GM18520 (cell line): ENCODE measurements around the gene EWSR1.
"Not testable (repeated sequence)": the region's sequence is repeated elsewhere in the genome, so short reads cannot be mapped to it uniquely, and the experiment has no call there.

Experiments
- ATAC-seq: cut with Tn5 transposase; IDR thresholded peaks from one replicate; pipeline ENCODE4 v1.9.1; 2021; ENCODE audit not compliant: unreplicated experiment

The EWSR1 gene

DNA sequence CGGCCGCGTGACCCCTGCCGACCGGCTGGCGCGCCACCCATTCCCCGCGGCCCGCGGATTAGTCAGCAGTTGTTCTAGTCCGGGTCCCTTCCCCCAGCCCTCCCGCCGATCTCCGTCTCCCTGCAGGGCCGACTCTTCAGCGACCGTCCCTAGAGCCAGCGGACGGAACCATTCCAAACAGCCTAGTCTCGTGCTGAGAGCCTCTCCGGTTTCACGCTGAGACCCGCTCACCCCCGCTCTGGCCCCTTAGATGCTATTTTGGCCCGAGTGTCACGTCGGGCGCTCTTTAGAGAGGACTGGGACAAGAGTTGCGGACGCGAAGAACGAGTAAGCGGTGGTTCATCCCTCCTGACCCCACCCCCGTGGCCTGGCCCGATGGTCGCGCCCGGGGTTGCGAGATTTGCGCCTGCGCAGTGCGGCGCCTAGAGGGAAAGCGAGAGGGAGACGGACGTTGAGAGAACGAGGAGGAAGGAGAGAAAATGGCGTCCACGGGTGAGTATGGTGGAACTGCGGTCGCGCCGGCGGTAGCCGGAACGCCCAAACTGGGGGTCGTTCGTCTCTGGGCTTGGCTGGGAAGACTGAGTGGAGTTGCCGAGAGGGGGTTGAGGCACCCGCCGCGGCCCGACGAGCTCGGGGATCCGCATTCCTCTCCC is at the start of gene EWSR1, which contains the start of gene RHBDD3:
Gene EWSR1 (plus strand): TSS at position 411 of the 653 bp plus-strand sequence. CDS start 69 bp downstream, at position 480.
Gene RHBDD3 (minus strand): TSS at position 124 of the 653 bp plus-strand sequence. CDS start 2,355 bp downstream, outside the sequence.
- ATAC-seq = peak; percentile 54

- no peak for ATAC-seq
Observed at GRCh38 chr22:29218758-29219408, 49.2 kb upstream of the EWSR1 start.

GRCh38 chr22:29219409-29219782 is 48.7 kb upstream of the EWSR1 start:
- not testable (repeated sequence) for ATAC-seq

DNA sequence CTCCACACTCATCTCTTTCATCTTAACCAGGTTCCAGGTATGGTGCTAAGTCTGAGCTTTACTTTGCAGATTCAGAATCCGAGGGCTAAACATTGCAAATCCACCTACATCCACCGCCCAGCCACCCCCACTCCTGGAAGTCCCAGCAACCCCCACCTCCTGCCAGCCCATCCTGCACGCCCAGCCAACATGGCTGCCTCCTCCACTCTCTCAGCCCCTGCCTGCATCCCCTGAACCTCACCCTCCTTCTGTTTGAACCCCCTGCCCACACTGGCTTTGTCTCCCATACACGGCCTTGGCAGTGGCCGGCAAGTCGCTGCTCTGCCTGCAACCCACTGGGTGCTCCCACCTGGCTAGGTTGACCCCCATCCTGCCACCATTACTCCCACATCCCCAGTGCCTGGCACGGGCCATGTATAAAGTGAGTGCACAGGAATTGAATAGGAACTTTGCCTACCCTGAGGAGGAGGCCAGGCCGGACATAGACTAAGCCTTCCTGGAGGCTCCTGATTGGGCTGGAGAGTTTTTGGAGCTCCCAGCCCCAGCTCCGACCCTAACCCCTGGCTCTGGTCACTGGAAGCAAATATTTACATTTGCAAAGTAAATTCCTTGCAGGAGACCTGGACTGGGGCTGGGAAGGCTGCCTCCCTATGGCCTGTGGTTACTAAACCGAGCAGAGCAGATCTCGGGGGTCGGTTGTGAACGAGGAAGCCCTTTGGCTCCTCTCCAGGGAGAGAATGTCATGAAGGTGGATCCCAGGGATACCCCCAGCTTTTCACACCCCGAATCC is 48.0 kb upstream of the EWSR1 start:
- no peak for ATAC-seq

DNA sequence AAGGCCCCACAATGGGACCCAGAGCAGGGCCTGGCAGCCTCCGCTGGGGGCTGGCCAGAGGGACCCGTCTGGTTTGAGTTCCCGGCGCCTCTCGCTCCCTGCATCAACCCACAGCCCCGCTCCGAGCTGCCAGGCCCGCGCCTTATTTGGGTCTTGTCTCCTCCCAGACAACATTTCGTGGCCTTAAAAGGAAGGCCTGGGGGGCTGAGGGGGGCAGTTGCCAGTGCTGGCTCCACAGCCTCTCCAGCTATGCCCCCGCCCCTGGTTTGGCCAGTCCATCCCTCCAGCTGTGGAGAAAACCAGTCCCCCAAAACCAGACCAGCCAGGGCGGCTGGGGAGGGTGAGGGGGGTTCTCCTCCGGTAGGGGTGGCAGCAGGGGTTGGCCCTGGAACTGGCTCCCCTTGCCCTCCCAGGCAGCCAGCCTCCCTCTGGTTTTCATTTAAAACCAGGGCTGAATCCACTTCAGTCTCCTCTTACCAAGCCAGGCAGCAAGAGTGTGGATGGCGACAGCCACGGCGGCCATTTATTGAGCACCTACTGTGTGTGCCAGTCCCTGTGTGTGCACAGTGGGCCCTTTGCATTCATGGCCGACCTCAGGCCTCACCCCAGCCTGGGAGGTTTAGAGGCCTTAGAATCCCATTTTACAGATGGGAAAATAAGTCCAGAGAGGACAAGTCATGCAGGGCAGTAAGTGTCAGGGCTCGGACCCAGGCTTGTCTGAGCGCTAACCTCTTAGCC is 43.8 kb upstream of the EWSR1 start:
- ATAC-seq = no peak

DNA sequence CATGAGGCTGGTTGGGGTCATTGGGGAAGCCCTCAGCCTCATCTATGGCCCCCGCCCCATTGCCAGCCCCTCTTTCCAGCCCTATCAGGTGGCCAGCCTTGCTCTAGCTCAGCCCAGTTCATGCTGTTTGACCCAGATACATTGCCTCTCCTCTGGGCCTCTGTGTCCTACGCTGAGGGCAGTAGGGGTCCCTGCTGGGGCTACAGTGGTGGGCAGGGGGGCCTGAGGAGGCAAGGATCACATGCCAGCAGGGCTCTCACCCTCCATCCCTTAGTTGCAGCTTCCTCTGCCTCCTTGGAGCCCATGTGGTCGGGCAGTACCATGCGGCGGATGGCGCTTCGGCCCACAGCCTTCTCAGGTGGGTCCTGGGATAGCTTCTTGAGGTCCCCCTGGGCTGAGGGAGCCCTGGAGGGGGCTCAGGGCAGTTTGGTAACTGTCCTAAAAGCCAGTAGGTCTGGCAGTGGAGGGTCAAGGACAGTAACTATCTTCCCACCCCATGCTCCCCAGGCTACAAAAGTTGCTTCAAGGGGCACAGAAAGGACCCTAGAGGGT is 43.1 kb upstream of the EWSR1 start:
- ATAC-seq = no peak

DNA sequence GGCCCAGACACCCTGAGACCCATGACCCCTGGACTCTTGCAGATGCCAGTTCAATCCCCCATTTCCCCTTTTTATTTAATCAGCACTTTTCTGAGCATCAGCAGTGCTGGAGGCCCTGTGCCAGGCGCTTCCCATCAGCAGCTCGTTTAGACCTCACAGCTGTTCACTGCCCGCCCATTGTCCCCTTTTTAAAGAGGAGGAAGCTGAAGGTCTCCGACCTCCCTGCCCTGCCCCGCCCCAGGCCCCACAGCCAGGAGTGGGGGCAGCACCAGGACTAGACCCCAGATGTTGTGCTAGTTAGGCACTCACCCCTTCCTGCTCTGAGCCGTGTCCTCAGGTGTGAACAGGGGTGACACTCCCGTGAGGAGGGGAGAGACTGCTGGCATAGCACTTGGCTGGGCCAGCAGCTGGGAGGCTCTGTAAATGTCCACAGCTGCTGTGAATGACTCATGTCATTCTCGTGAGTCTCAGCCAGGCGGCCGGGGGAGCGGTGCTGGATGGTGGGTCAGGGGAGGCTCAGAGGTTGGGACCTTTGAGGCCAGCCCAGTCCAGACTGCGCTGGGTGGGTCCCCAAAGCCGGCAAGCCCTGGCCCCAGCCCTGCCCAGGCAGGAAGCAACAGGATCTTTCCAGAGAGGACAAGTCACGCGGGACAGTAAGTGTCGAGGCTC is 42.5 kb upstream of the EWSR1 start:
- ATAC-seq = no peak

DNA sequence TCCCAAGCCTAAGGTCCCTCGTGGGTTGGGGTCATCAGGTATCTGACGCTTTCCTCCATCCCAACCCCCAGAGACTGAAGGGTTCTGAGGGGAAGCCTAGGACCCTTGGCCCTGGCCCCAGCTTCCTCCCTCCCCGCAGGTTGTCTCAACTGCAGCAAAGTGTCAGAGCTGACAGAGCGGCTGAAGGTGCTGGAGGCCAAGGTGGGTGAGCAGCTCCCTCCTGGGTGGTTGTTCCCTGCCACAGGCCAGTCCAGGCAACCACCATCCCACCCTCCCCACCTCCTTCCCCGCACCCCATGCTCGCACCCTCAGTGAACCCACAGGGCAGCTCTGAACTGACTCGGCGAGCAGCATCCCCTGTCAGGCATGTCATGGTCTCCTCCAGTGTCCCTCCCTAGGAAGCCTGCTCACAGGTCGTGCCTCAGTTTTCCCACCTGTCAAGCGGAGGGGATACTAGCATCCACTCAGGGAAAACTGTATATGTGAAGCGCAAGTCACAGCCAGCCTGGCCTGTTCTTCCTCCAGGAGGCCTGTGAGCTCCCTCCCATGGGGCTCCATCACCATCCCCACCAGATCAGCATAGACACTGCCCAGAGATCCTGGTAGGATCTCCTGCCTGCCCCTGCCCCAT is 41.6 kb upstream of the EWSR1 start:
- no peak for ATAC-seq

DNA sequence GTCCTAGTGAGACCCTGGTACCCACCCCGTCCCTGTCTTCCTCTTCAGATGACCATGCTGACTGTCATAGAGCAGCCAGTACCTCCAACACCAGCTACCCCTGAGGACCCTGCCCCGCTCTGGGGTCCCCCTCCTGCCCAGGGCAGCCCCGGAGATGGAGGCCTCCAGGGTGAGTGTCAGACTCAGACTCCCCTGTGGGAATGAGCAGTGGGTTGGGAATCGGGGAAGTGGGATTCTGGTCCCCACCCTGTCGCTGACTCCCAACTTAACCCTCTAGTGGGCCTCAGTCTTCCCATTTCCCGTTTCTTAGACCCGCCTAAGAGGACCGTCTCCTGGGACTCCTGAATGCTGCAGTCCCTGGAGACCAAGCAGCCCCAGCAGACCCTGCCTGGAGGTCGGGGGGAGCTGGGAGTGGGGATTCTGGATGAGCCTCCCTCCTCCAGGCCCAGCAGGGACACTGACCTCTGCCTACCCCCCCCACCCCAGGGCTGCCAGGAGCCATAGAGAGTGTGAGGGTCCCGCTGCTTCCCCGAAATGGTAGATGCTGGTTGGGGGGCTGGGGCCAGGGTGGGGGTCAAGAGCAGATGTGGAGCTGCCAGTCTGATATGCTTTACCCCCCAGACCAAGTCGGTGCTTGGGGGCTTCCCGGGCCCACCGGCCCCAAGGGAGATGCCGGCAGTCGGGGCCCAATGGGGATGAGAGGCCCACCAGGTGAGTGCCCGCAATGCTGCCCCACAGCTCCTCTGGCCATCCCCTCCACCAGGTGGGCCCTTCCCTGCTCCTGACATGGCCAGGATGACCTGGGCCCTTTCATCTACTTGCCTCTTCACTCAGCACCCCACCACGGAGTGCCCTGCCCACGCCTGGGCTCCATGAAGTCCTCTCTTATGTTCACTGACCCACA is 36.8 kb upstream of the EWSR1 start:
- no peak for ATAC-seq

DNA sequence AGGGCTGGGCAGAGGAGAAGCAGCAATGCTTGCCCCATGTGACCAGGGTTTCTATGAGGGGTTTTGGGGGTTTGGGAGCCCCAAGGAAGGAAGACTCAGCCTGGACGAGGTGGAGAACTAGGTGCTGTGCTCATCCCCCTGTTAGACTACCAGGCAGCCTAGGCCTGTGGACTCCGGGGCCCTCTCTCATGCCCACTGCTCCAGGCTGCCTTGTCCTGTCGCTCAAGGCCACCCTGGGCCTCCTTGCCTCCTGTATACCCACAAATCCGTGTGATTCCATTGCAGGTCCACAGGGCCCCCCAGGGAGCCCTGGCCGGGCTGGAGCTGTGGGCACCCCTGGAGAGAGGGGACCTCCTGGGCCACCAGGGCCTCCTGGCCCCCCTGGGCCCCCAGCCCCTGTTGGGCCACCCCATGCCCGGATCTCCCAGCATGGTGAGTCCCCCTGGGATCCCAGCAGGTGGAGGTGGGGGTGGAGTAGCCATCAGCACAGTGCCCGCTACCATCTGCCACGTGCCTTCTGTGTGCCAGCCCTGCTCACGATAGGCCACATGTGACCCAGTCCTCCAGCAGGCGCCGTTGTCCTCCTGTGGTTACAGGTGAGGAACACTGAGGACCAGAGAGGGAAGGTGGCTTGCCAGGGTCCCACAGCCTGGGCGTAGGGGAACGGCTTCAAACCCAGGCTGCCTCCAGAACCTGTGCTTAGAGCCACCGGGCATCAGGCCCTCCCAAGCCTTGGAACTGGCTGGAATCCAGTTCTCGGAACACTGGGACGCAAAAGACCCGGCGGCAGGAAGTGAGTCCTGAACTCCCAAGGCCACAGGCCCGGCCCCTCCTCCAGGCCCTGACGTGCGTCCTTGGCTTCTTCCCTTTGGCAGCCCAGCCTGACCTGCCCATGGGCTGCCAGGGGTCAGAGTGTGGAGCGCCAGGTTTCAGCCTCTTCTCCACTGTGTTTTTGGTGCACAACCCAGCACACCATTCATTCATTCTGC is 35.8 kb upstream of the EWSR1 start:
- no peak for ATAC-seq

- ATAC-seq = no peak
Observed at GRCh38 chr22:29233277-29233877, 34.7 kb upstream of the EWSR1 start.

GRCh38 chr22:29240481-29240880 is 27.6 kb upstream of the EWSR1 start:
- ATAC-seq = not testable (repeated sequence)

- ATAC-seq = no peak
Observed at GRCh38 chr22:29243874-29244446, 24.1 kb upstream of the EWSR1 start.

GRCh38 chr22:29244785-29245625 is 23.1 kb upstream of the EWSR1 start:
- no peak for ATAC-seq

DNA sequence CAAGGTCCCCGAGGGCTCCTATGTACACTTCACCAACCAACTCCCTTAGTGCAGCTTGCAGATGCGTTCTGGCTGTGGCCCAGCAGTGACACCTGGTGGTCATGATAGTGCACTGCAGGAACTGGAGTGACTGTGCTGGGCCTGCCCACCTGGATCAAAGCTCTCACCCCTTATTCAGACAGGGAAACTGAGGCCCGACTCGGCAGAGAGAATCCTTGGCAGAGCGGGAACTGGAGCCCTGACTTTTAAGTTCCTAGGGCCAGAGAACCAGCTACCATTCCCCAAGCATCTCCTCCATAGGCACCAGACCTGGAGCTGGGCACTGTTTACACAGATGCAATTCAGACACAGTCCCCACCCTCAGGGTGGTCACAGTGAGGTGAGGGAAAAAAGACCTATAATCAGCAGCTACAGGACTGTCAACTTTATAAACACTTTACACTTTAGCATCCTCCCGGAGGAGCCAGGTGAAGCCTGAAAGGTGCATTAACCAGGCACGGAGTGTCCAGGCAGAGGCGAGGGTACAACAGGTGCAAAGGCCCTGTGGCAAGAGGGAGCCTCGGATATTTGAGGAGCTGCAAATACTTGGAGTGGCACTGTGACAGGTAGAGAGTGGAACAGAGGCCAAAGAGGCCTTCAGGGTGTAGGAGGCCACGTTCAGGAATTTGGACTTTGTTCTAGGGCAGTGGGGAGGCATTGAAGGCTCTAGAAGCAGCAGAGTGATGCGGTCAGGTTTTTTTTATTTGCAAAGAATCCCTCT is 22.3 kb upstream of the EWSR1 start:
- no peak for ATAC-seq
